ENCODE measurements around the gene LRRC40.

DNA sequence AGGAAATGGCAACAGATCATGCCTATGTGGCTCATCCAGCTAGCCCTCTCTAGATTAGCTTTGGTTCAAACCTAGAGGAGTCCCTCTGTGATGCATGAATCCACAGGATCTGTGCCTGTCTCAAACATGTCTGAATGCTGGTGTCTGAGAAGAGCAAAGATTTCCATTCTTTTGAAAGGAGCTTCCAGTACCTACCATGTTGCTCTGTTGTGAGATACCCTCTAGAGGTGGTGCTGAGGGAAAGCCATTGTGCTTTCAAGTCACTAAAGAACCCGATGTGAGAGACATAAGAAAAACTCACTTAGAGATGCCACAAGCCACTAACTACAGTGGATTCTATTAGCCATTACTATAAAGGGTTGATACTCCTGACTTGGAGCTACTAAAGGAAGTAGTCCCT lies 103.6 kb downstream of the LRRC40 start:
- no peak for TF ChIP-seq POLR2A (IDR thresholded peaks at IDR 0.05; ENCODE audit: low read length)
- no peak for TF ChIP-seq GATA1 (IDR thresholded peaks at IDR 0.05; ENCODE audit: low read depth, low read length)

Measured in erythroblast (primary cell).